HG03060 (cell line): Measurements from ENCODE around the gene FUT1.
A peak's percentile ranks its signal among the peaks of the same experiment; 100 is the strongest.

Experiments
- ATAC-seq: cut with Tn5 transposase; IDR thresholded peaks from one replicate; pipeline ENCODE4 v1.9.1; 2021; ENCODE audit warnings: low read depth, moderate number of reproducible peaks; ENCODE audit not compliant: unreplicated experiment

Gene FUT1

DNA sequence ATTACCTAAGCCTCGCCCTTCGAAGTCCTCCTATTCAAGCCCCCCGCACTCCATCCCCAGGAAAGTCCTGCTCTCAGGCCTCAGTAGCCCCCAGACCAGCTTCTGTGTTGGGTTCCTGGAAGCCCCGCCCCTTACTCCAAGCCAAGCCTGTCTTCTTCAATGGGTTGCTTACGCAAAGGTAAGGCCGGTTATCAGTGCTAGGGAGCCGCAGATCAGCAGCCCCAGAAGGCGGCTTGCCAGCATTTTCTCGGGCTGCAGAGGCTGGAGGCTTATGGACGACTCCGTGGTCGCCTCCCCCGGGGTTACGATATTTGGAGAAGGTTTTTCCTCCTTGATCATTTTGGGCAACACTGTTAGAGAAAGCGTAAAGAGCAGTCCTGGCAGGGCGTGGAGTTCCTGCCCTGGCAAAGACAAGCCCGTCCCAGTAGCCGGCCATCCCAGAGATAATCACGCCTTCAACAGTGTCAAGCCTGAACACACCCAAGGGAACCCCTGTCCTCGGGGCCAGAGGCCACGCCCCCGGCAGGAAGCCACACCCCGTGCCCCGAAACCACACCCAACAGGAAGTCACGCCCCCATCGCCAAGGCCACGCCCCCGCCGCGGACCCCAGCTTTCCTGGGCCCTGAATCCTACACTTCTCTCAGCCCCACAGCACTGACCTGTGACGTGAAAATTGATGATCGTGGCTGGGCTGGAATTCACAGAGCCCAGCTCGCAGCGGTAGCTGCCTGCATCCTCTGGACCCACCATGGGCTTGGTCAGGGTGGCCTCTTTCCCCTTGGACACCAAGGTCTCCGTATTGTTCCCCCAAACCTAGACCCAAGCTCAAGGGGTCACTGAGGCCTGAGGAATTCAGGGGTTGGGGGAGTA, 11.1 kb downstream of the FUT1 start:
- ATAC-seq = no peak

DNA sequence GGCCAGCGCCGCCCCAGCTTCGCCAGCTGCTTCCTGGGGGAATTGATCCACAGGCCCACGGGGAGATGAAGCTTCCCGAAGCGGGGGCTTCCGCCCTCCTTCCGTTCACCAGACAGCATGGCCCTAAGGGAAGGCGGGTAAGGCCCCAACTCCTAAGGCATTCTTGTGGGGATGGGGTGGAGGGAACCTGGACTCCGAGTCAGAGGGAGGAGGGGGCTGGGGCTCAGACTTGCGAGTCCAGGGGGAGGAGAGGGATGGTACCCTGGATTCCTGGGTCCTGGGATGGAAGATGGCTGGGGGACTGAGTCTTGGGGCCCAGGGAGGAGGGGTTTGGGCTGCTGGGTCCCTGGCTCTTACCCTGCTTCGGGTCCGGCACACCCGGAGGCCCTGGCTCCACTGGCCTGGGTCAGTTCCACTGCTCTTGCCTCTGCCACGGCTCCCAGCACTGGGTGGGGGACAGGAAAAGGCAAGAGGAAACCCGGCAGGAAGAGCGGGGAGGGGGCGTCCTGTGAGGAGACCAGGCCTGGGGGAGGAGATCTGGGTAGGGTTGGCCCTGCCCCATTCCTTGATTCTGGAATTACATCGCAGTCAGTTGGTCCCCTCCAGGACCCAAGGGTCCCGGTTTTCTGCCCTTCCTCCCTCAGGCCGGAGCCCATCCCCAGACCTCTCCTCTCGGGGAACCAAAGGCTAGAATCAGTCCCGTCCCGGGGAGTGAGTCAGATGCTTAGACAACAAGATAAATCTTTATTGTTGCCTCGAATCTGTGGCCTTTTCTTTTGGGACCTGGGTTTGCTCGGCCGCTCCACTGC, 12.1 kb downstream of the FUT1 start, which contains the start of gene RASIP1:
TSS of gene RASIP1 (minus strand) at position 447 of the 809 bp plus-strand sequence. CDS start at position 119, 328 bp downstream.
- ATAC-seq = no peak

DNA sequence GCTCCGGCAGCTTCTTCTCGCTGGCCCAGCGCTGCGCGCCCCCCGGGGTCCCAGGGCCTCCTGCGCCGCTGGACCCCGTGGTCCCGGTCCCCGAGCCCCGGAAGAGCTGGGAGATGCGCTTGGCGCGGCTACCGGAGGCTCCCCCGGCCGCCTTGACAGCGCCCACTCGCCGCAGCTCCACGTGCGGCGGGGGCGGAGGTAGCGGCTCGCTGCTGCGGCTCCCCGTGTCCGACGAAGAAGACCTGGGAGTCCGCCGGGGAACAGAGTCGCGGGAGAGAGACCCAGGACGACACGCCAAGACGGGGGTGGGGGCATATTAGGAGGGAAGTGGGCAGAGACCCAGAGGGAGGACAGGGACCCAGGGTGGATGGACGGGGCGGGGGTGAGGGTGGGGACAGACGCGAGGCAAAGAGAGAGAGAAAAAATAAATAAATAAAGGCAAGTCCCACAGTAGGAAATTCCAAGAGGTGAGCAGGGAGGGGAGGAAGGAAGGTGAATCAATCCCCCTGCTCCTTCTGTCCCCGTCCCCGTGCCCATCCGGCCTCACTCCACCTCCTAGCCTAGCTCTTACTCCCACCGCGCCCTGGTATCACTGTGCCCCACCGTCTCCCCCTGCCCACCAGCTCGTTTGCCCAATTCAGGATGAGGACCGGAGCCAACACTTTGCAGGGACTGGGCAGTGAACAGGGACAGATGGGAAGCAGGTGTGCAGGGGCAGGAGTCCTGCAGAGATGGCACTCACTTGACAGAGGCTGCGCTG, 12.9 kb downstream of the FUT1 start:
- ATAC-seq = no peak

DNA sequence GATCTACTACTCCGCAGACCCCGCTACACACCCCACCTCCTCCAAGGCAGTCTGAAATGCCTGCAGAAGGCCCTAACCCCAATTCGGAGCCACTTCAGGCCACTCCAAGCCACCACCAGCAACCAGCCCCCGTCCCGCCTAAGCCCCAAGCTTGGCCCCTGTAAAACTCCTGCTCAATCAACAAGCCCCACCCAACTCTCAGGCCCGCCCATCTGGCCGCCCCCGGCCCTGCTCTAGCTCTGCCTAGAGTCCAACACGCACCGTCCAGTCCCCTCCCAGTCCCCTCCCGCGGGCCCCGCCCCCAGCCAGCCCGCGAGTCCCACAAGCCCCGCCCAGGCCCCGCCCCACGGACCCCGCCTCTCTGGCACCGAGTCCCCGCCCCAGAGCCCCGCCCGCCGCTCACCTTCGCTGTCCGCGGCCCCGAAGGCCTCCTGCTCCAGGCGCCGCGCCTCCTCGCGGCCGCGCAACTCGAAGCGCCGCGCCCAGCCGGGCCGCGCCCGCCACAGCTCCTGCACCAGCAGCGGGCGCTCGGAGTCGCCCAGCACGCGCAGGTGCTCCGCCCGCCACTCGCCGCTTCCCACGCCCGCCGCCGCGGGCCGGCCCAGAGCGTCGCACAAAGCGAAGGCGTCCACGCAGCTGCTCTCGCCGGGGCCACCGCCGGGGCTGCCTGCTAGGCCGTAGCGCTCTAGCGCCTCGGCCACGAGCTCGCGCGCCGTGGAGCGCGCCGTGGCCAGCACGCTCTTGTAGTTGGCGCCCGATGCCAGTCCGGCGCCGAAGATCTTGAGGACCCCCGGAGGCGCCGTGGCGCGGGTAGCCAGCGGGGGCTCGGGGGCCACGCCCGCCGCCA, 13.7 kb downstream of the FUT1 start:
- ATAC-seq = no peak

DNA sequence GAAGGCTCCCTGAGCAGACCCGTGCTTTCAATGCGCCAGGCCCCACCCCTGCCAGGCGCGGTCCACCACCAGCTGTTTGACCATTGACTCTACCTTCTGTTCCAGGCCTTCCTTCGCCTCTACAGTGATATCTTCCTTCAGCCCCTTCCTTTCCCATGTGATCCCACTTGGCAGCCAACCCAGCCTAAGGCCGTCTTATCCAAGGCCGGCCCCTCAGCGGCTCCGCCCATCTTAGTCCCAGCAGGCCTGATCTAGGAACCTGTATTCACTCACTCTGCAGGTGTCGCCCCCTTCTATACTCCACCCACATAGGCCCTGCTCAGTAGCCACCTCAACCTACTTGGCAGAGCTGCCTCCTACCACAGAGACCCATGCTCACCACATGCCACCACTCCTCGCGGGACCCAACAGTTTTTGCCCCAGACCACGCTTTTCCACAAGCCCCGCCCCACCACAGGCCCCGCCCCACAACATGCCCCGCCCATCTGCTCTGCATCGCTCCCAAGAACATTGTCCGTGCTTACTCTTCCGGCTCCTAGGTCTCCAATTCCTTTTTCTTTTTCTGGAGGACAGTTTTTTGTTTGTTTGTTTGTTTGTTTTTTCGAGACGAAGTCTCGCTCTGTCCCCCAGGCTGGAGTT, 15.0 kb downstream of the FUT1 start:
- no peak for ATAC-seq

DNA sequence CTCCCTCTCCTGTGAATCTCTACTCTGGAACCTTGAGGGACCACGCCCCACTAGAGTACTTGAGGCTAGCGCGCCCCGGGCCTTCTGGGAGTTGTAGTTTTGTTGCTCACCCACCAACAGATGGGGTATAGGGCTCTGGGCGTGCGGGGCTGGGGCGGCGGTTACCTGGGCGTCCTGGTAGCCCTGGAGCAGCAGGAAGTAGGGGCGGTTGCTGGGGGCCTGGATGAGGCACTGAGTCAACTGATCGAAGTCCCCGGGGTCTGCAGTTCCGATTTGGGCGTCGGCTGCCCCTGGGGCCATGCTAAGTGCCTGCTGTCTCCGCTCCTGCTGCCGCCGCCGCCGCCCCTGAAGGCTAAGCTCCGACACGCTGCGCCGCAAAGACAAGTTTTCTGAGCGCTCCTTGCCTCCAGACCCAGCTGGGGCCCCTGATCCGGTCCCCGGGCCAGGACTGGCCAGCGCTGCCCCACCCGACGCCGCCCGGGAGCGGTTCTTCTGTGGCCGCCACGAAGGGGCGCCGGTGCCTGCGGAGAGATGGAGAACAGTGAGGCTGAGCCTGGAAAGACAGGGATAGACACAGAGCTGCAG, 17.3 kb downstream of the FUT1 start:
- no peak for ATAC-seq

DNA sequence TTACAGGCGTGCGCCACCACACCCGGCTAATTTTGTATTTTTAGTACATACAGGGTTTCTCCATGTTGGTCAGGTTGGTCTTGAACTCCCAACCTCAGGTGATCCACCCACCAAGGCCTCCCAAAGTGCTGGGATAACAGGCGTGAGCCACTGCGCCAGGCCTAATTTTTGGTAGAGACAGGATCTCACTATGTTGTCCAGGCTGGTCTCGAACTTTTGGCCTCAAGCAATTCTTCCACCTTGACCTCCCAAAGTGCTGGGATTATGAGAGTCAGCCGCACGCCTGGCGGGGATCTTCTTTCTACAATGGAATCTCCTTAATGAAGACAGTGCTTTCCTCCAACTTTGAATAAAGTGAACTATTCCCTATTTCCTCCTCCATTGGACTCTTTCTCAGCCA, 17.8 kb downstream of the FUT1 start:
- ATAC-seq = no peak

DNA sequence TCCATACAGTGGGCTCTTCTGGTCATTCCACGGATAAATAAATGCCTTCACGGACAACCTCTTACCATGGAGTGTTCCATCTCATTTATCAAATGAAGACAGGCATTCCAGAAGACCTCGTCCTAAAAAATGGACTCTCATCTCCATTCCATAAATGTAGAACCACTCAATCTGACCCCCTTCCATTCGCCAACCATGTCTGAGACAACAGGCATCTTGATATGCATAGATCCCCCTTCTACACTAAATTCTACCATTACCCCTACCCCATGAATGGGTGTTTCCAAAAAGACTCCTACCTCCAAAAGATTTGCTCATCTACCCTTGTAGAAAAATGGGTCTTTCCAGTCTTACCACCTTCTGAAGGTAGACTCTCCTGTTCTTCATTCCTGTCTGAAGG, 21.0 kb downstream of the FUT1 start:
- ATAC-seq = no peak

DNA sequence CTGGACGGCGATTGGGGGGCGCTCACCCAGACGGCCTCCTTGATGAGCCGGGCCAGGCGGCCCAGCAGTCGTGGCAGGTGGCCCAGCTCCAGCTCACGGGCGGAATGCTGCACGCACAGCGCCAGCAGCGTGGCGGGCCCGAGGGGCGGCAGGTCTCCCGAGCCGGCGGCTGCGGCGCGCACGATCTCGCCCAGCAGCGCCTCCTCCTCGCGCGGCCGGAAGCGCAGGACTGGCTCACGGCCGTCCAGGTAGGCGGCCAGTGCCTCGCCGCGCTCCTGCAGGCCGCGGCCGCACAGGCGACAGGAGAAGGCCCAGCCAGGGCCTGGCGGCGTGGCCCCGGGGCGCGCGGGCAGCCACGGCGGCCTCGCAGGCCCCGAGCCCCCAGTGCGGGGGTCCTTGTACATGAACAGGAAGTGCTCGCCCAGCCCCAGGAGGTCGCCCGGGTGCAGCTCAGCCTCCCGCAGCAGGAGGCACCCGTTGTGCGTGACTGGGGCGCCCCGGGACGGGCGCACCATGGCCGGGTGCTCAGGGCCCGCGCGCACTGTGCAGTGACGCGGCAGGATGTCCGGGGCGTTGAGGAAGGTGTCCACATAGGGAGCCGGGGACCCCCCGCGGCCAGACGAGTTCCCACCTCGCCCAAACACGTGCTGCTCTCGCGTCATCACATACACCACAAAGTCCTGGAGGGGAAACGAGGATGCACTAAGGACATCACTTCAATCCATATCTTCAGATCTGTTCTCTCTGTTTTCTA, 23.4 kb downstream of the FUT1 start:
- ATAC-seq = no peak

DNA sequence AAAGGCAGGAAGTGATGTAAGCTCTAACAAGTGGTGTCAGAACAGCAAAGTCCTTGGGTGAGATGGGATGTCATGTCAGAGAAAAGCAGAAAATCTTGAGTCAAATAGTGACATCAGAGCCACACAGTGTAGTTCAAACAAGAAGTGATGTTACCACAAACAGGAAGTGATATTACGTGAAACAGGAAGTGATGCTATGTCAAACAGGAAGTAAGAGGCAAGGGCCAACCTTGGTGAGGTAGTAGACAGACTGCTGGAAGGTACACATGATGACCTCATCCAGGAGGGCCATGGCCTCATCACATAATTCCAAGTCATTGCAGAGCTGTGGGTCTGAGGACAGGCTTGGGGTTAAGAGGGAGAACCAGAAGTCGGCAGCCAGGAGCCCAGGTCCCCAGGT, 25.9 kb downstream of the FUT1 start:
- ATAC-seq = no peak

DNA sequence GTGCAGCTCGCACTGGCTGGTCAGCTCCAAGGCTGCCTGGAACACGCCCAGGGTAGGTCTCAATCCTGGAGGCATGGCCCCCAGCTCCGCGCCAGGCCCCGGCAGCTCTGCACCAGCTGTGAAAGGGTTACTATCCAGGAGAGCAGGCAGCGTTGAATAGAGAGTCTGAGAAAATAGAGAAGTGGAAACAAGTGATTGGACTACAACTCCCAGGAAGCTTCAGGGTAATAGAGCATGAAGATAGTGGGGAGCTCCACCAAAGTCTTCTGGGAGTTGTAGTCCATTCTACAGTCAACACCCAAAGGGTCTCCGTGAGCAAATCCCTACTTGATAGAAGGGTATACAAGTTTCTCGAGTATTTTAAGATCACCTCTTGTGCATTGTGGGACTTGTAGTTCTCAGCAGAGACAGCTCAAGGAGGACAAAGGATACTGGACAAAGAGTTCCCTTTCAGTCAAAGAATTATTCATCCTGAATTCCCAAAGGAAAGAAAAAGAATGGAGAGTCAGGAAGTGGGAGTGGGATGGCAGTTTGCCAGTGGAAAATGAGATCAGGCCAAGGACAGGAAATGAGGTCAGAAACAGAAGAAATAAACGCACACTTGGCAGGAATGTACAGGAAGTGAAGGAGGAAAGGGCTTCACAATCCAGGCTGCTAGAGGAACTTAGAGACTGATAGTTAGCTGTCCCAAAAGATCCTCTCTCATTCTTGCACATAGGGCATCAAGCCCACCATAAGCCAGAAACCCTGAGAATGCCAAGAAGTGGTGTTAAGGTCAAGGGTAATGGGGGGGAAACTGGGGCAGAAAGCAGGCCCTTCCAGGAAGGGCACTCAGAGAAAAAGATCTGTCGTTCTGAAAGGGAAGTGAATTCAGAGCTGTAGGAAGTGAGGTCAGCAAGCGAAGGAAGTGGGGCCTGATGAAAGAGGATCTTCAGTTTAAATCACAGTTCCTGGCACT, 27.4 kb downstream of the FUT1 start:
- no peak for ATAC-seq

DNA sequence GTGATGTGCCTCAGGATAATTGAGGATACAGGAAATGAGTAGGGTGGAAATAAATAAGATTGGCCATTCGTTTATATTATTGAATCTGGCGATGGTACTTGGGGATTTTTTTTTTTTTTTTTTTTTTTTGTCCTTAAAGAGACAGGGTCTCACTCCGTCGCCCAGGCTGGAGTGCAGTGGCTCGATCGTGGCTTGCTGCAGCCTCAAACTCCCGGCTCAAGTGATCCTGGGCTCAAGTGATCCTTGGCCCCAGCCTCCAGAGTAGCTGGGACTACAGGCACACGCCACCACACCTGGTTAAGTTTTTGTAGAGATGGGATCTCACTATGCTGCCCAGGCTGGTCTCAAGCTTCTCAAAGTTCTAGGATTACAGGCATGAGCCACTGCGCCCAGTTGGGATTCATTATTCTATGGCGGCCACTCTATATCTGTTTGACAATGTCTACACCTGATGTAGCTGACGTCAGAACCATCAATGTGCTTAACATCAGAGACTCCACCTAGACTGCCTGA, 30.2 kb downstream of the FUT1 start:
- no peak for ATAC-seq

DNA sequence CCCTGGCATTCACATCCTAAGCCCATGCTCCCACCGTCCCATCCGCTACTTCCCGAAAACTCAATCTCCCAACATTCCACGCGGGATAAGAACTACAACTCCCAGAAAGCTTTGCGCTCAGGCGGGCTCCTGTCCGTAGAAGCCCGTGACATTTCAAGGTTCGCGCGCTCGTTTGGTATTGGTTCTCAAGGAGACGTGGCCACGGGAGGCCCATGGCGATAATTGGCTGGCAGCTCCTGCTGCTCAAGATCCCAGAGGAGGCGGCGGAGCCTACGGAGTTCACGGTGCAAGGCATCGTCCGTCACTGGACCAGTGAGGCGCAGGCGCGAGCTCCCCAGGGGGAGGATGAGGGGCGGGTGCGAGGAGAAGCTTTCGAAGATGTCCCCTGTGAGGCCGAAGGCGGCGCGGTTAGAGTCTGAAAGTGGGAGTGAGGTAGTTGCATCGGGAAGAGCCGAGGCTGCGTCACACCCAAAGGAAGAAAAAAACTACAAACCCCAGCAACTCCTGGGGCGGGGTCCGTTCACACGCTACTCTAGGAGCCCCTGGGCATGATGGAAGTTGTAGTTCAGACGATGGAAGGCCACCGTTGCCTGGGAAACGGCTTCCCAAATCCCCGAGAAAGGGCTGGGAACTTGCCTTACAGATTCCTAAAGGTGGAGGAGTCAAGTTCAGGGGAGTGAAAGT, 31.7 kb downstream of the FUT1 start:
- peak; percentile 56 for ATAC-seq

DNA sequence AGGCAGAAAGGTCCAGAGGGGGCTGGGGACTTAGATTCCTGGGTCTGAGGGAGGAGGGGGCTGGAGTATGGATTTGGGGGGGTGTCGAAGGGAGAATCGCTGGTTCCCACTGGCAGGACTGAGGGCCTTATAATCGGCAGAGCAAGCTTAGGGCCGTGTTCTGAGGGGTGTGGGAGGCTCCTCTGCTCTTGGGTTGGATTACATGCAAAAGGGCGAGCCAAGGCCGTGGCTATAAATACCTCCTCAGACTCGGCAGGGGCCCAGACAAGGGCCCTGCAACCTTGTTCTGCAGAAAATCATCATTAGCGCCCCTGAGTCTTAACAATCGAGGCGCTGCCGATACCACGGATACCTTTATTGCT, 32.2 kb downstream of the FUT1 start:
- no peak for ATAC-seq

DNA sequence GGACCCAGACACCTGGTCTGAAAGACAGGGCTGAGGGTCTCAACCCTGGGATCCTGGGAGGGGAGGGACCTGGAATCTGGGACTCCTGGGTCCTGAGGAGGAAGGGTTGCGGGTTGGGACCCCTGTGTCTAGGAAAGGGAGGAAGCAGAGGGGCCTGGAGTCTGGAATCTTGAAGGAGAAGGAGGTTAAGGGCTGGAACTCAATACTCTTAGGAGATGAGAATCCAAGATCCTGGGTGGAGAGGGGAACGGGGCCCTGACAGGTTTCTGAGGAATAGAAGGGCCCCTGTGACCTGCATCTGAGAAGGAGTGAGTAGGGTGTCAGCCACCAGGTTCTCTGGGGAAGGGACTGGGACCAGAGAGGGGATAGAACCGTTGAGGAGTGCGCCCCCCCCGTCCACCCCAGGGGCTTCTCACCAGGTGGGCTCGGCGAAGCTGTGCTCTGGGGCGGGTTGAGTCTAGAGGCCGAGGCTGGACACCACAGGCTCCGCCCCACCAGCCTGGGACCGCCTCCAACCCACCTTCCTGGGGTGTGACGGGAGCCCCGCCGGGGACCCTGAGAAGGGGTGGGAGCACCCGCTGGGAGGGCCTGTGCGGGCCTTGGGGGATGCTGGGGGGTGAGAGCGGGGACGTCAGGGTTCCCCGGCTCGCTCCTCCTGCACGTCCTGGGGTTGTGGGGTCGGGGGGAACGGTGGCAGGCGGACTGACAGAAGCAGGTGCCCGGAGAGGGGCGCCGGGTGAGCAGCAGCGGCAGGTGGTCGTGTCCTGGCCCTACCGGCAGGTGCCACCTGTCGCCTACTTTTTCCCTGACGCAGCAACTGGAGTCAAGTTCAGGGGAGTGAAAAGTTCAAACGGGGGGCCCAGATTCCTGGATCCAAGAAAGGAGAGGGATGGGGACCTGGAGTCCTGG, 32.9 kb downstream of the FUT1 start, which contains the start of gene MAMSTR:
TSS of gene MAMSTR (minus strand) at position 463 of the 909 bp plus-strand sequence. CDS start 694 bp downstream, outside the sequence.
- no peak for ATAC-seq
